K562 (cell line): ENCODE data around the gene GRAMD2B. TPM values are rescaled to one million over a fixed set of nuclear protein-coding genes. Genes with fewer than 3 reads are reported as not detected.
"Not testable (repeated sequence)": the region's sequence is repeated elsewhere in the genome, so short reads cannot be mapped to it uniquely, and the experiment has no call there.

Experiments used
- ATAC-seq: fragments of 200-7000 bp; cut with Tn5 transposase; 3 replicates; pipeline ENCODE4 v1.9.1; 2020; ENCODE audit warnings: moderate library complexity
- BruUV-seq: library from RNA; stranded (reverse); fragments of 400-500 nt; replicated peaks from 2 replicates; lab custom pipeline; 2021; lab: Mats Ljungman, UMichigan
- CTCF ChIA-PET: fragments of 300-600 bp; formaldehyde crosslinking; extraction: SDS; loops from one replicate; lab custom pipeline; 2021; ENCODE audit warnings: low intra/inter-chr PET ratio; lab: Yijun Ruan, JAX
- POLR2A ChIA-PET: fragments of 300-600, 350-650 bp; sonication (Branson Sonifier 250); formaldehyde crosslinking; extraction: SDS; loops from one replicate; lab custom pipeline; 2021; ENCODE audit warnings: antibody characterized with exemption, inconsistent platforms; lab: Yijun Ruan, JAX
- DNase-seq, 4 experiments: peaks; one replicate each; pipeline versions ENCODE4 v3.0.0 to v3.0.0-alpha.2; 2011 to 2018; ENCODE audit warnings: low spot score in 3 of 4, mixed read lengths in 3 of 4; ENCODE audit errors: extremely low read depth in 1 of 4
- FAIRE-seq: peaks from 2 replicates; lab custom pipeline; 2011; peaks lifted over from hg19 to GRCh38; lab: Jason Lieb, UNC
- H2AFZ ChIP-seq: 2 replicates; pipeline ENCODE4 v1.6.0; 2011; ENCODE audit warnings: low read depth, low read length, control low read depth, inconsistent platforms
- H3K27ac ChIP-seq: fragments of 200-600 bp; 3 replicates; pipeline ENCODE4 v1.8.0; 2011; ENCODE audit warnings: low read depth, mild to moderate bottlenecking, control low read depth, inconsistent platforms, low read length, moderate library complexity, mixed read lengths; ENCODE audit errors: extremely low read depth
- H3K27me3 ChIP-seq, 2 experiments: fragments of 300-600 bp in 1 of 2; 2 replicates in 1 of 2; 3 replicates in 1 of 2; pipeline versions ENCODE4 v1.6.0 to v1.8.0; 2011; ENCODE audit warnings: inconsistent platforms in 2 of 2, low read length in 2 of 2, mild to moderate bottlenecking in 1 of 2, mixed read lengths in 1 of 2, moderate library complexity in 1 of 2; ENCODE audit not compliant: control insufficient read depth in 2 of 2, insufficient read depth in 2 of 2
- H3K36me3 ChIP-seq: fragments of 300-600 bp; 3 replicates; pipeline ENCODE4 v1.8.0; 2011; ENCODE audit warnings: mild to moderate bottlenecking, low read length, inconsistent platforms; ENCODE audit not compliant: control insufficient read depth, insufficient read depth
- H3K4me1 ChIP-seq, 2 experiments: fragments of 200-600 bp in 1 of 2; replicated peaks in 1 of 2; 2 replicates in 1 of 2; 3 replicates in 1 of 2; pipeline versions ENCODE4 v1.5.1 to v1.8.0; 2011; ENCODE audit warnings: inconsistent platforms in 2 of 2, low read length in 2 of 2, mild to moderate bottlenecking in 1 of 2, mixed read lengths in 1 of 2, moderate library complexity in 1 of 2; ENCODE audit not compliant: control insufficient read depth in 2 of 2, insufficient read depth in 2 of 2
- H3K4me2 ChIP-seq: 2 replicates; pipeline ENCODE4 v1.6.1; 2011; ENCODE audit warnings: low read length, control low read depth, inconsistent platforms, mixed read lengths; ENCODE audit not compliant: insufficient read depth
- H3K4me3 ChIP-seq: fragments of 200-600 bp; sonication (generic), shearing (Covaris generic); 2 replicates; pipeline ENCODE4 v1.5.1; 2016; ENCODE audit warnings: control low read depth, inconsistent platforms
- H3K79me2 ChIP-seq: fragments of 200-600 bp; 3 replicates; pipeline ENCODE4 v1.8.0; 2011; ENCODE audit warnings: low read length, inconsistent platforms; ENCODE audit not compliant: control insufficient read depth, insufficient read depth
- H3K9ac ChIP-seq, 2 experiments: 2 replicates each; pipeline versions ENCODE4 v1.6.0 to v1.6.1; 2011; ENCODE audit warnings: low read depth in 2 of 2, low read length in 2 of 2, control low read depth in 1 of 2, inconsistent platforms in 1 of 2, mild to moderate bottlenecking in 1 of 2, mixed read lengths in 1 of 2; ENCODE audit not compliant: insufficient read depth in 1 of 2
- H3K9me1 ChIP-seq: one replicate; pipeline ENCODE4 v1.6.0; 2011; ENCODE audit warnings: inconsistent platforms, mild to moderate bottlenecking, low read length, moderate library complexity; ENCODE audit not compliant: control insufficient read depth, insufficient read depth
- H3K9me3 ChIP-seq: replicated peaks from 2 replicates; pipeline ENCODE4 v1.5.1; 2011; ENCODE audit warnings: low read depth, low read length, inconsistent platforms; ENCODE audit not compliant: control insufficient read depth, insufficient read depth
- H4K20me1 ChIP-seq: replicated peaks from 2 replicates; pipeline ENCODE4 v1.6.1; 2011; ENCODE audit warnings: low read length, inconsistent platforms, mixed read lengths; ENCODE audit not compliant: control insufficient read depth, insufficient read depth
- MYNN ChIP-seq, 2 experiments: sonication (generic); formaldehyde crosslinking in 1 of 2; IDR thresholded peaks; 2 replicates each; pipeline versions ENCODE4 v1.5.0 to v1.6.1; 2016 to 2020; ENCODE audit warnings: antibody characterized with exemption in 1 of 2, missing genetic modification reagents in 1 of 2
- XRCC5 ChIP-seq: fragments of 200-400 bp; formaldehyde crosslinking; IDR thresholded peaks from 2 replicates; pipeline ENCODE4 v1.6.1; 2017; ENCODE audit warnings: low read depth, mild to moderate bottlenecking, low read length
- WGBS: fragments of 100-300 bp; shearing (Covaris generic); methylation state at CpG from one replicate; pipeline ENCODE4 v1.1.6; 2016; ENCODE audit warnings: low coverage, mixed read lengths; ENCODE audit not compliant: insufficient coverage; ENCODE audit errors: missing lambda C conversion rate; 5-methylcytosine and 5-hydroxymethylcytosine counted together
- in situ Hi-C: fragments of 300-500 bp; cut with MboI; formaldehyde crosslinking; loops from 4 replicates; pipeline ENCODE4 v1.15.0; 2018; ENCODE audit warnings: inconsistent platforms, mixed read lengths
- intact Hi-C: fragments of 100-400 bp; cut with micrococcal nuclease; formaldehyde crosslinking; loops from 2 replicates; pipeline ENCODE4 v1.14.2; 2022
- polyA plus RNA-seq, 8 experiments: library from polyadenylated mRNA; depleted of rRNA in 4 of 8; stranded (reverse) in 5 of 8; unstranded in 3 of 8; fragments of >200 nt; fragmentation: Nextera tagmentation in 2 of 8; fragmentation: Illumina TruSeq in 1 of 8; extraction: Ambion mirVana in 2 of 8; extraction: Trizol in 1 of 8; gene quantifications; 2 replicates each; pipeline versions ENCODE4 v1.2.1 to v1.2.3, GENCODE V29; 2011 to 2014; ENCODE audit warnings: inconsistent platforms in 1 of 8, missing spikeins in 1 of 8
- total RNA-seq, 7 experiments: library from RNA; depleted of rRNA in 6 of 7; stranded (reverse); fragments of >200 nt in 6 of 7; fragmentation: Illumina TruSeq in 2 of 7; extraction: Trizol in 2 of 7; gene quantifications; 2 replicates each; pipeline versions ENCODE4 v1.2.1 to v1.2.3, GENCODE V29; 2011 to 2021; ENCODE audit warnings: low replicate concordance in 1 of 7

The GRAMD2B gene
- total and polyA plus RNA-seq, 9 of the 15 experiments (the other 6 are each of a cell fraction or from before 2014, with no cell fraction given) = 0.32 to 4.2 (median 1.4) TPM

GRCh38 chr5:126516852-126517251, 93.6 kb downstream of the GRAMD2B start (continued):
- TF ChIP-seq XRCC5 = no peak
- no peak for TF ChIP-seq MYNN (IDR thresholded peaks at IDR 0.05)
- TF ChIP-seq MYNN (CRISPR knock-in tag; IDR thresholded peaks at IDR 0.05) = no peak

GRCh38 chr5:126519223-126519622, 96.0 kb downstream of the GRAMD2B start:
- POLR2A ChIA-PET = interaction anchor here (1.0 kb wide), 1 partner anchor 9 kb away, joined by 3 read pairs; no protein-coding TSS in a partner anchor
- BruUV-seq, FAIRE-seq, H3K9me1 ChIP-seq, in situ Hi-C loops, H3K9me3 ChIP-seq, H3K79me2 ChIP-seq, H4K20me1 ChIP-seq, H3K27me3 ChIP-seq, H3K9ac ChIP-seq, H2AFZ ChIP-seq, DNase-seq, H3K36me3 ChIP-seq, CTCF ChIA-PET, ATAC-seq, H3K4me3 ChIP-seq: not testable (repeated sequence)
- 82% methylated on average over 4 of the region's 4 CpGs for WGBS
- intact Hi-C loops = loop anchor here (10.0 kb wide), 1 partner anchor 1864 kb away; no protein-coding TSS in a partner anchor
- Histone ChIP-seq H3K27ac (peak overlapping the region; percentile 88; the same call in 1 of the 3 replicates), H3K4me1 (peaks cover 10 to 43% of the 10 kb centered on the region in 2 experiments), H3K4me2 (peak overlapping the region; percentile 80; the same call in 1 of the 2 replicates)
